GM23338 (cell line): ENCODE results near the gene PPA1.

Experiments used
- CREB1 ChIP-seq: fragments of 250-450 bp; sonication (Bioruptor Pico); IDR thresholded peaks from 2 replicates; pipeline ENCODE4 v1.5.0; 2020; ENCODE audit warnings: low read depth, mild to moderate bottlenecking, moderate library complexity
- CTCF ChIP-seq, 2 experiments: fragments of 200-600 bp in 1 of 2; sonication (generic) in 1 of 2; conservative IDR thresholded peaks; 2 replicates each; pipeline versions ENCODE4 v1.5.1 to v1.6.1; 2016 to 2017; ENCODE audit warnings: antibody characterized with exemption in 2 of 2, low read depth in 2 of 2, mild to moderate bottlenecking in 2 of 2, moderate library complexity in 1 of 2
- EZH2 ChIP-seq: fragments of 200-600 bp; sonication (generic); IDR thresholded peaks from one replicate; pipeline ENCODE4 v1.8.0; 2017; ENCODE audit warnings: antibody characterized with exemption, mild to moderate bottlenecking, low read depth; ENCODE audit not compliant: unreplicated experiment
- EZH2phosphoT487 ChIP-seq: fragments of 200-600 bp; sonication (generic); IDR thresholded peaks from one replicate; pipeline ENCODE4 v1.8.1; 2018; ENCODE audit warnings: antibody characterized with exemption; ENCODE audit not compliant: unreplicated experiment
- NANOG ChIP-seq: IDR thresholded peaks from 2 replicates; pipeline ENCODE4 v1.6.1; 2016; ENCODE audit warnings: antibody characterized with exemption, borderline replicate concordance
- POLR2AphosphoS5 ChIP-seq: IDR thresholded peaks from 2 replicates; pipeline ENCODE4 v1.6.1; 2016; ENCODE audit warnings: antibody characterized with exemption, low read depth
- STAT1 ChIP-seq: IDR thresholded peaks from one replicate; pipeline ENCODE4 v1.6.1; 2016; ENCODE audit warnings: antibody characterized with exemption; ENCODE audit not compliant: unreplicated experiment
- TF ChIP-seq, protein P1 (sequence below): IDR thresholded peaks from one replicate; pipeline ENCODE4 v1.6.1; 2018; ENCODE audit warnings: antibody characterized with exemption; ENCODE audit not compliant: unreplicated experiment

- TF ChIP-seq CTCF (conservative IDR thresholded peaks at IDR 0.05; ENCODE audit: low read depth in 2 of 2) (no peak), EZH2 (no peak), CREB1 (CRISPR knock-in tag) (no peak), POLR2AphosphoS5 (no peak), EZH2phosphoT487 (no peak), NANOG (no peak), STAT1 (no peak)
- TF ChIP-seq, protein P1, sequence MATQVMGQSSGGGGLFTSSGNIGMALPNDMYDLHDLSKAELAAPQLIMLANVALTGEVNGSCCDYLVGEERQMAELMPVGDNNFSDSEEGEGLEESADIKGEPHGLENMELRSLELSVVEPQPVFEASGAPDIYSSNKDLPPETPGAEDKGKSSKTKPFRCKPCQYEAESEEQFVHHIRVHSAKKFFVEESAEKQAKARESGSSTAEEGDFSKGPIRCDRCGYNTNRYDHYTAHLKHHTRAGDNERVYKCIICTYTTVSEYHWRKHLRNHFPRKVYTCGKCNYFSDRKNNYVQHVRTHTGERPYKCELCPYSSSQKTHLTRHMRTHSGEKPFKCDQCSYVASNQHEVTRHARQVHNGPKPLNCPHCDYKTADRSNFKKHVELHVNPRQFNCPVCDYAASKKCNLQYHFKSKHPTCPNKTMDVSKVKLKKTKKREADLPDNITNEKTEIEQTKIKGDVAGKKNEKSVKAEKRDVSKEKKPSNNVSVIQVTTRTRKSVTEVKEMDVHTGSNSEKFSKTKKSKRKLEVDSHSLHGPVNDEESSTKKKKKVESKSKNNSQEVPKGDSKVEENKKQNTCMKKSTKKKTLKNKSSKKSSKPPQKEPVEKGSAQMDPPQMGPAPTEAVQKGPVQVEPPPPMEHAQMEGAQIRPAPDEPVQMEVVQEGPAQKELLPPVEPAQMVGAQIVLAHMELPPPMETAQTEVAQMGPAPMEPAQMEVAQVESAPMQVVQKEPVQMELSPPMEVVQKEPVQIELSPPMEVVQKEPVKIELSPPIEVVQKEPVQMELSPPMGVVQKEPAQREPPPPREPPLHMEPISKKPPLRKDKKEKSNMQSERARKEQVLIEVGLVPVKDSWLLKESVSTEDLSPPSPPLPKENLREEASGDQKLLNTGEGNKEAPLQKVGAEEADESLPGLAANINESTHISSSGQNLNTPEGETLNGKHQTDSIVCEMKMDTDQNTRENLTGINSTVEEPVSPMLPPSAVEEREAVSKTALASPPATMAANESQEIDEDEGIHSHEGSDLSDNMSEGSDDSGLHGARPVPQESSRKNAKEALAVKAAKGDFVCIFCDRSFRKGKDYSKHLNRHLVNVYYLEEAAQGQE = no peak
Observed at GRCh38 chr10:70174058-70174741, 59.0 kb downstream of the PPA1 start.
